KMS-11 (cell line): Measurements from ENCODE around the gene WDR86.

Experiments
- H2AFZ ChIP-seq: fragments of 200-600 bp; sonication (generic); 2 replicates; pipeline ENCODE4 v1.6.1; 2016; ENCODE audit warnings: antibody characterized with exemption, mixed run types, low read depth
- H3K27ac ChIP-seq: fragments of 200-600 bp; sonication (generic); 2 replicates; pipeline ENCODE4 v1.6.1; 2016; ENCODE audit warnings: mild to moderate bottlenecking, mixed run types
- H3K27me3 ChIP-seq: fragments of 200-600 bp; sonication (generic); 2 replicates; pipeline ENCODE4 v1.6.1; 2017; ENCODE audit warnings: mild to moderate bottlenecking, low read depth, mixed run types, moderate library complexity; ENCODE audit not compliant: insufficient read depth
- H3K36me3 ChIP-seq: fragments of 200-600 bp; sonication (generic); 2 replicates; pipeline ENCODE4 v1.6.1; 2017; ENCODE audit warnings: mild to moderate bottlenecking, mixed run types; ENCODE audit not compliant: insufficient read depth
- H3K4me1 ChIP-seq: fragments of 200-600 bp; sonication (generic); 2 replicates; pipeline ENCODE4 v1.6.1; 2016; ENCODE audit warnings: mild to moderate bottlenecking, low read depth, mixed run types; ENCODE audit not compliant: poor library complexity, severe bottlenecking
- H3K4me2 ChIP-seq: fragments of 200-600 bp; sonication (generic); 2 replicates; pipeline ENCODE4 v1.7.0; 2016; ENCODE audit warnings: mild to moderate bottlenecking, mixed run types
- H3K4me3 ChIP-seq: fragments of 200-600 bp; sonication (generic); IDR thresholded peaks from 2 replicates; pipeline ENCODE4 v1.6.1; 2017; ENCODE audit warnings: low read depth, low read length, mixed read lengths; ENCODE audit not compliant: insufficient read depth
- H3K79me2 ChIP-seq: fragments of 200-600 bp; sonication (generic); 2 replicates; pipeline ENCODE4 v1.6.1; 2016; ENCODE audit warnings: low read depth, mixed run types; ENCODE audit not compliant: insufficient read depth
- H3K9ac ChIP-seq: fragments of 200-600 bp; sonication (generic); 2 replicates; pipeline ENCODE4 v1.6.1; 2016; ENCODE audit warnings: mild to moderate bottlenecking, mixed run types
- H4K20me1 ChIP-seq: fragments of 200-600 bp; sonication (generic); 2 replicates; pipeline ENCODE4 v1.6.1; 2016; ENCODE audit warnings: mild to moderate bottlenecking, mixed run types; ENCODE audit not compliant: insufficient read depth
- TF ChIP-seq, protein P1 (sequence below): fragments of 200-600 bp; sonication (generic); conservative IDR thresholded peaks from 2 replicates; pipeline ENCODE4 v1.6.1; 2017; ENCODE audit warnings: low read depth, mild to moderate bottlenecking, antibody characterized with exemption, low read length, moderate library complexity, mixed read lengths

The WDR86 gene

DNA sequence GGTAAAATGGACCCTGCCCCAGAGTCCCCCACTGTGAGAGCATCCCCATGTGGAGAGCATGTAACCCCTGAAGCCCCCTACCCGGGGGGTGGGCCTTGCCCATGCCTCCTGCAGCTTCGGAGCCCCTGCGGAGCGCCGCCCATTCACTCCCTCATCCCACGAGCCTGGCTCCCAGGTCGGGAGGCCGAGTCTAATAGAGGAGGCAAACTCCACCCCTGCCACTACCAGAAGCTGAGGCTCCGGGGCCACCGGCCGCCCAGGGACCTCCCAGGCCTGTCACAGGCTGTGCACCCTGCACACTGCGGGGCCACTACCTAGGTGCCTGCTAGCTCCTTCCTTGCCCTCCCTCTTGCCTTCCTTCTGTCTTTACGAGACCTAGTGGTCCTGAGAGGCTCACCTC lies 17.4 kb downstream of the WDR86 start:
- Histone ChIP-seq H3K79me2 (no peaks in the 10 kb centered on the region), H3K4me3 (no peak overlapping the region), H3K4me2 (no peak overlapping the region), H3K27me3 (peaks cover 8% of the 10 kb centered on the region; the same call in 1 of the 2 replicates), H3K4me1 (no peaks in the 10 kb centered on the region), H3K36me3 (no peaks in the 10 kb centered on the region), H2AFZ (no peak overlapping the region), H4K20me1 (no peaks in the 10 kb centered on the region), H3K9ac (no peak overlapping the region), H3K27ac (no peak overlapping the region)
- TF ChIP-seq, protein P1, sequence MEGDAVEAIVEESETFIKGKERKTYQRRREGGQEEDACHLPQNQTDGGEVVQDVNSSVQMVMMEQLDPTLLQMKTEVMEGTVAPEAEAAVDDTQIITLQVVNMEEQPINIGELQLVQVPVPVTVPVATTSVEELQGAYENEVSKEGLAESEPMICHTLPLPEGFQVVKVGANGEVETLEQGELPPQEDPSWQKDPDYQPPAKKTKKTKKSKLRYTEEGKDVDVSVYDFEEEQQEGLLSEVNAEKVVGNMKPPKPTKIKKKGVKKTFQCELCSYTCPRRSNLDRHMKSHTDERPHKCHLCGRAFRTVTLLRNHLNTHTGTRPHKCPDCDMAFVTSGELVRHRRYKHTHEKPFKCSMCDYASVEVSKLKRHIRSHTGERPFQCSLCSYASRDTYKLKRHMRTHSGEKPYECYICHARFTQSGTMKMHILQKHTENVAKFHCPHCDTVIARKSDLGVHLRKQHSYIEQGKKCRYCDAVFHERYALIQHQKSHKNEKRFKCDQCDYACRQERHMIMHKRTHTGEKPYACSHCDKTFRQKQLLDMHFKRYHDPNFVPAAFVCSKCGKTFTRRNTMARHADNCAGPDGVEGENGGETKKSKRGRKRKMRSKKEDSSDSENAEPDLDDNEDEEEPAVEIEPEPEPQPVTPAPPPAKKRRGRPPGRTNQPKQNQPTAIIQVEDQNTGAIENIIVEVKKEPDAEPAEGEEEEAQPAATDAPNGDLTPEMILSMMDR, result no peak

DNA sequence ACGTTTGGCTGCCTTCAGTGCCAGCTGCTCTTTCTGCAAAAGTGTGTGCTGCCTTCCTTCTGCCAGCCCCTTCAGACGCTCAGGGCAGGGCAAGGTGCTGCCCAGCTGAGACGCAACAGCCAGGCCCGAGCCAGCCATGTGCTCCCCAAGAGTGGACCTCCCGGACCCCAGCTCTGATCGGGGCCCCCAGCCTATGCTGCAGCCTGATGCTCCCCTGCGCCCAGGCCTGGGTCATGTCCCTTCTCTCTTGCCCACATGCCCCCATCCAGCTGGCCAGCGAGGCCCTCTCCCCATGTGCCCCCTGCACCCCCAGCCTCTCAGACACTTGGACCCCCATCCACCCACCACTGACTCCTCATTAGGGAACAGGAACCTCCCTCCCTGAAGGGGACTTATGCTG lies 17.8 kb downstream of the WDR86 start:
- no peaks in the 10 kb centered on the region for H3K36me3 ChIP-seq
- no peaks in the 10 kb centered on the region for H4K20me1 ChIP-seq
- H3K79me2 ChIP-seq, result no peaks in the 10 kb centered on the region
- H2AFZ ChIP-seq, result no peak overlapping the region
- H3K9ac ChIP-seq, result no peak overlapping the region
- no peak overlapping the region for H3K27ac ChIP-seq
- H3K4me3 ChIP-seq, result no peak overlapping the region
- no peak overlapping the region for H3K4me2 ChIP-seq
- peaks cover 8% of the 10 kb centered on the region; the same call in 1 of the 2 replicates for H3K27me3 ChIP-seq
- H3K4me1 ChIP-seq, result no peaks in the 10 kb centered on the region
- TF ChIP-seq, protein P1, result no peak

DNA sequence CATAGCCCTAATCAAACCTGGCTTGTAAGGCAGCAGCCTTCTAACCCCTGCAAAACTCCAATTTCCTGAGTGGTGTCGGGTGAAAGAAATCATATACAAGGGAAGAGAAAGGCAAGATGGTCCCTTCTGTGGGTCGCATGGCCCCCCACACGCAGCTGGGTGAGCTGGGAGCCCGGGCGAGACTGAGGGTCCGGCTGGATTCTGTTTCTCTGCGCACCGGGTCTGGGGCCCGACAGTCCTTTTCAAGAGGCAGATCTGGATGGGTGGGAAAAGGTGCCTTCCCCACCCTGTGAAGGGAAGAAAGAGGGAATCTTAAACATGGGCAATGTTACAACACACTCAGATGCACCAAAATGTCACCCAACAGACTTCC lies 18.5 kb downstream of the WDR86 start:
- Histone ChIP-seq H3K27ac (no peak overlapping the region), H3K4me2 (no peak overlapping the region), H3K79me2 (no peaks in the 10 kb centered on the region), H4K20me1 (no peaks in the 10 kb centered on the region), H3K4me1 (no peaks in the 10 kb centered on the region), H3K36me3 (no peaks in the 10 kb centered on the region), H3K4me3 (no peak overlapping the region), H3K27me3 (peaks cover 8% of the 10 kb centered on the region; the same call in 1 of the 2 replicates), H3K9ac (no peak overlapping the region), H2AFZ (no peak overlapping the region)
- TF ChIP-seq, protein P1, result no peak

DNA sequence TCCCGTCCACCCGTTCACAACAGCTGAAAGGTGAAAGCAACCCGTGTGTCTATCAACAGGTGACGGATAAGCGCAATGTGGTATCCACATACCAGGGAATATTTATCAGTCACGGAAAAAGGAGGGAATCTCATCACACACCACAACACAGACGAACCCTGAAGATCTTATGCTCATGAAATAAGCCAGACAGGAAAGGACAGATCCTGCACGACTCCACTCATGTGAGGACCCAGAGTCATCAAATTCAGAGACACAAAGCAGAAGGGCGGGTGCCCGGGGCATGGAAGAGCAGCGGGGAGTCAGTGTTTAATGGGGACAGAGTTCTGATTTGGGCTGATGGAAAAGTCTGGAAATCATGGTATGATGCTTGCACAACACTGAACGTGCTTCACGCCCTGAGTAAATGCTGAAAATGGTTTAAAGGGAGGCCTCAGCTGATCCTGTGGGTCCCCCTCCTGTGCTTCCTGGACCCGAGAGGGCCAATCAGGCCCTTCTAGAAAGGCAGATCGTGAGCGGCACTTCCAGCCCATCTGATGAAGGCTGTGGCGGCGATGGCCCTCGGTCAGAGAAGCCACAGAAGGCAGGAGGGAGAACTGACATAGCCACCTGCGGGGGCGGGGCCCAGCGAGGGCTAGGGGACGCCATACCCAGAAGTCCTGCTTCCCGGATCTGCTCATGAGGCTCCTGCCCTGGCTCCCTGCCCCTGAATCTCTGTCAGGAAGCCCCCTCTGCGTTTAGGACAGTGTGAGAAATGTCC lies 19.1 kb downstream of the WDR86 start:
- TF ChIP-seq, protein P1, result no peak
- H3K36me3 ChIP-seq, result no peaks in the 10 kb centered on the region
- H3K4me2 ChIP-seq, result no peak overlapping the region
- H3K4me3 ChIP-seq, result no peak overlapping the region
- H3K9ac ChIP-seq, result no peak overlapping the region
- peaks cover 8% of the 10 kb centered on the region; the same call in 1 of the 2 replicates for H3K27me3 ChIP-seq
- no peaks in the 10 kb centered on the region for H4K20me1 ChIP-seq
- no peaks in the 10 kb centered on the region for H3K79me2 ChIP-seq
- H3K27ac ChIP-seq, result no peak overlapping the region
- H3K4me1 ChIP-seq, result no peaks in the 10 kb centered on the region
- H2AFZ ChIP-seq, result no peak overlapping the region
